CD4-positive, alpha-beta T cell (primary cell): ENCODE data around the gene ASH1L. TPM values are rescaled to one million over a fixed set of nuclear protein-coding genes. Genes with fewer than 3 reads are reported as not detected.
"Not testable (repeated sequence)": the region's sequence is repeated elsewhere in the genome, so short reads cannot be mapped to it uniquely, and the experiment has no call there.

Source experiments
- ATAC-seq: fragments of 200-7000 bp; cut with Tn5 transposase; one replicate; pipeline ENCODE4 v1.10.0; 2022; ENCODE audit warnings: mild to moderate bottlenecking; ENCODE audit not compliant: poor library complexity
- CTCF ChIA-PET: fragments of 350-600 bp; sonication (Branson Sonifier 250); formaldehyde crosslinking; loops from one replicate; lab custom pipeline; 2021; ENCODE audit warnings: antibody characterized with exemption, inconsistent platforms; lab: Charles Lee
- POLR2A ChIA-PET: fragments of 350-600 bp; sonication (Branson Sonifier 250); formaldehyde crosslinking; loops from one replicate; lab custom pipeline; 2021; ENCODE audit warnings: antibody characterized with exemption, inconsistent platforms; lab: Charles Lee
- DNase-seq, 14 experiments: peaks; one replicate each; pipeline ENCODE4 v3.0.0-alpha.2; 2013 to 2020; ENCODE audit warnings: mixed read lengths in 2 of 14
- H3K27ac ChIP-seq, 2 donors: one replicate each; pipeline versions ENCODE4 v1.5.1 to v1.7.0; 2013; ENCODE audit warnings: low read length in 2 of 2, low read depth in 1 of 2, mild to moderate bottlenecking in 1 of 2
- H3K27me3 ChIP-seq, 2 experiments: 1 replicate in 1 of 2; 2 replicates in 1 of 2; pipeline versions ENCODE4 v1.6.1 to v1.7.0; 2013; ENCODE audit warnings: low read length in 2 of 2, control low read depth in 1 of 2, mild to moderate bottlenecking in 1 of 2, moderate library complexity in 1 of 2; ENCODE audit not compliant: insufficient read depth in 2 of 2, control insufficient read depth in 1 of 2
- H3K36me3 ChIP-seq: one replicate; pipeline ENCODE4 v1.6.1; 2013; ENCODE audit warnings: low read length, control low read depth; ENCODE audit not compliant: insufficient read depth
- H3K4me1 ChIP-seq: one replicate; pipeline ENCODE4 v1.6.1; 2013; ENCODE audit warnings: low read length, control low read depth; ENCODE audit not compliant: insufficient read depth
- H3K4me3 ChIP-seq: one replicate; pipeline ENCODE4 v1.5.1; 2013; ENCODE audit warnings: mild to moderate bottlenecking, low read length, moderate library complexity
- H3K9me3 ChIP-seq, 2 experiments: 1 replicate in 1 of 2; 2 replicates in 1 of 2; pipeline versions ENCODE4 v1.6.1 to v1.7.0; 2013; ENCODE audit warnings: low read length in 2 of 2, mild to moderate bottlenecking in 2 of 2, control low read depth in 1 of 2, moderate library complexity in 1 of 2; ENCODE audit not compliant: control insufficient read depth in 1 of 2, insufficient read depth in 1 of 2
- H3K27ac Mint-ChIP-seq: one replicate; pipeline ENCODE4 v1.8.0; 2020; ENCODE audit warnings: mixed read lengths
- H3K27me3 Mint-ChIP-seq: one replicate; pipeline ENCODE4 v1.8.0; 2021; ENCODE audit warnings: mixed read lengths
- H3K36me3 Mint-ChIP-seq: one replicate; pipeline ENCODE4 v1.8.0; 2021; ENCODE audit warnings: low read depth, mixed read lengths
- H3K4me1 Mint-ChIP-seq: one replicate; pipeline ENCODE4 v1.8.0; 2021; ENCODE audit warnings: low read depth, mixed read lengths
- H3K4me3 Mint-ChIP-seq: one replicate; pipeline ENCODE4 v1.8.0; 2020; ENCODE audit warnings: mild to moderate bottlenecking, mixed read lengths
- H3K9me3 Mint-ChIP-seq: one replicate; pipeline ENCODE4 v1.8.0; 2020; ENCODE audit warnings: mixed read lengths
- CTCF ChIP-seq: fragments of 200-600 bp; IDR thresholded peaks from one replicate; pipeline ENCODE4 v1.8.0; 2022; ENCODE audit warnings: antibody characterized with exemption, mild to moderate bottlenecking
- intact Hi-C, 2 experiments: fragments of 100-400 bp; cut with DNase I in 1 of 2; cut with micrococcal nuclease in 1 of 2; formaldehyde crosslinking; loops; one replicate each; pipeline versions ENCODE4 v1.15.1 to v1.9.0; 2023 to 2025; cut with DNase I, micrococcal nuclease
- total RNA-seq, 174 experiments: library from RNA in 2 of 174; stranded (reverse) in 2 of 174; gene quantifications; one replicate each; pipeline ENCODE4 v1.2.3 and lab custom pipeline; 2021 to 2026

The ASH1L gene
- total RNA-seq, 2 experiments from 2014 or later, result 71.0 to 72.8 TPM

DNA sequence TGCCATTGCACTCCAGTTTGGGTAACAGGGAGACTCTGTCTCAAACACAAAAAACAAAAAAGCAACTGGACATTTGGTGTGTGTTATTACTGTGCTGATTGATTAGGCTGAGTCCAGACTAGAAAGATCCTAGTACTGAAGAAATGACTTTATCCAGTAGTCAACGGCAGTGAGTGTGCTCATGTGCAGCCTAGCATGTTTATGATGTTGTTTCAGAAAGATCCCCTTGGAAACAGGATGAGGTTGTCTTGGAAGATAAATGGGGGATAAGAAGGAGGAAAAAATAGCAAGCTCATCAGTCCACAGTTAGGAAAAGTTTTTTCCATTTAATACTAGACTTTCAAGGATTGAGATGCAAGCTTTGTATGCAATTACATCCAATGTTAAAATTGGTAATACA lies 227.6 kb downstream of the ASH1L start:
- Histone ChIP-seq H3K36me3 (peaks cover 66% of the 10 kb centered on the region), H3K9me3 (no peaks in the 10 kb centered on the region), H3K27me3 (no peaks in the 10 kb centered on the region), H3K27ac (no peak overlapping the region), H3K4me3 (no peak overlapping the region), H3K4me1 (no peaks in the 10 kb centered on the region)
- ATAC-seq (no peak), DNase-seq (no peak)
- no peak for TF ChIP-seq CTCF
- H3K4me3 Mint-ChIP-seq, result no peak overlapping the region
- no peak overlapping the region for H3K27ac Mint-ChIP-seq
- peaks cover 69% of the 10 kb centered on the region for H3K36me3 Mint-ChIP-seq
- no peaks in the 10 kb centered on the region for H3K27me3 Mint-ChIP-seq
- H3K9me3 Mint-ChIP-seq, result no peaks in the 10 kb centered on the region
- ChIA-PET POLR2A (interaction anchor here (1.9 kb wide), 1 partner anchor 12 kb away, joined by 4 read pairs; no protein-coding TSS in a partner anchor), CTCF (interaction anchor here (0.7 to 2.5 kb wide), 2 partner anchors 84 to 243 kb away, joined by 3 to 10 read pairs; no protein-coding TSS in a partner anchor)
- H3K4me1 Mint-ChIP-seq, result no peaks in the 10 kb centered on the region
- intact Hi-C loops, result loop anchor here in 1 of 2 experiments (10.0 kb wide), 1 partner anchor 400 kb away; no protein-coding TSS in a partner anchor

DNA sequence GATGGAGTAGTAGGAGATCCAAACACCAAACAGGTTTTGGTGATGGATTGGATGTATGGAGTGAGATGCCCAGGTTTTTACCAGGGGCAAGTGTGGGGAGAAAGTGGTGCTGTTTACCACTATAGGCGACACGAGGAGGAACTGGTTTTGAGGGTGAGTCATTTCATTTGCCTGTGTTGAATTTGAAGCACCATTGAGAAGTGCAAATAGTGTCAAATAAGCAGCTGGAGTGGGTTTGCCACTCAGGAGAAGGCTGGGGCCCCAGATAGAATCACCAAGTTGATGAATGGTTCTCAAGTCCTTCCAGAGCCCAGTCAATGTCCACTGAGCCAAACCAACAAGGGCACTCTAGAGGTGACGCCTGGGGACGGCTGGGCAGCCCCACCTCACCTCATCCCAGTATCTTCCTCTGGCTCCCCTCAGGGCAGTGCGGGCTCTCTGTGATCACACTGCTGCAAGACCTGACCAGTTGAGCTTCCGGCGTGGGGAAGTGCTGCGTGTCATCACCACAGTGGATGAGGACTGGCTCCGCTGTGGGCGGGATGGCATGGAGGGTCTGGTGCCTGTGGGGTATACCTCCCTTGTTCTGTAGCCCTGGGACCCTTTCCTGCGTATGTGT lies 232.5 kb downstream of the ASH1L start:
- ATAC-seq, result no peak
- no peak overlapping the region for H3K4me3 Mint-ChIP-seq
- intact Hi-C loops, result loop anchor here in 1 of 2 experiments (10.0 kb wide), 1 partner anchor 405 kb away; no protein-coding TSS in a partner anchor

GRCh38 chr1:155328856-155329255 lies 233.7 kb downstream of the ASH1L start:
- ATAC-seq, POLR2A ChIA-PET, H3K9me3 Mint-ChIP-seq, H3K27ac ChIP-seq, DNase-seq, intact Hi-C loops, H3K27me3 ChIP-seq, H3K9me3 ChIP-seq, H3K4me3 ChIP-seq, H3K27me3 Mint-ChIP-seq, H3K27ac Mint-ChIP-seq, H3K4me3 Mint-ChIP-seq: not testable (repeated sequence)
- peaks cover 30% of the 10 kb centered on the region for H3K36me3 Mint-ChIP-seq
- Histone ChIP-seq H3K36me3 (peaks cover 19% of the 10 kb centered on the region), H3K4me1 (peaks cover 15% of the 10 kb centered on the region)
- H3K4me1 Mint-ChIP-seq, result peaks cover 13% of the 10 kb centered on the region
- CTCF ChIA-PET, result interaction anchor here (1.1 kb wide), 1 partner anchor 78 kb away, joined by 3 read pairs; no protein-coding TSS in a partner anchor

More for the DNA sequence above, 232.5 kb downstream of the ASH1L start:
- Histone ChIP-seq H3K27ac (no peak overlapping the region), H3K4me3 (no peak overlapping the region), H3K4me1 (peaks cover 6% of the 10 kb centered on the region), H3K27me3 (no peaks in the 10 kb centered on the region), H3K36me3 (peaks cover 25% of the 10 kb centered on the region), H3K9me3 (no peaks in the 10 kb centered on the region)
- peaks cover 35% of the 10 kb centered on the region for H3K36me3 Mint-ChIP-seq
- DNase-seq, result no peak
- H3K27ac Mint-ChIP-seq, result no peak overlapping the region
- peaks cover 13% of the 10 kb centered on the region for H3K4me1 Mint-ChIP-seq
- no peak for TF ChIP-seq CTCF
- CTCF ChIA-PET, result no interaction called here
- POLR2A ChIA-PET, result no interaction called here
- no peaks in the 10 kb centered on the region for H3K9me3 Mint-ChIP-seq
- no peaks in the 10 kb centered on the region for H3K27me3 Mint-ChIP-seq
